GM21528 (cell line): ENCODE results near the gene SDCBP2.
"Not testable (repeated sequence)": the region's sequence is repeated elsewhere in the genome, so short reads cannot be mapped to it uniquely, and the experiment has no call there.

Experiments
- ATAC-seq: cut with Tn5 transposase; IDR thresholded peaks from one replicate; pipeline ENCODE4 v1.9.1; 2021; ENCODE audit warnings: mild to moderate bottlenecking, moderate library complexity; ENCODE audit not compliant: unreplicated experiment, low FRiP score

SDCBP2 gene

GRCh38 chr20:1360094-1360846 lies 31.3 kb upstream of the SDCBP2 start:
- ATAC-seq: no peak

- no peak for ATAC-seq
Measured at GRCh38 chr20:1357921-1358671, 29.2 kb upstream of the SDCBP2 start.

- ATAC-seq: no peak
Measured at GRCh38 chr20:1353956-1354355, 25.0 kb upstream of the SDCBP2 start.

GRCh38 chr20:1346315-1346969 lies 17.5 kb upstream of the SDCBP2 start:
- ATAC-seq: no peak

- no peak for ATAC-seq
Measured at GRCh38 chr20:1345756-1346093, 16.8 kb upstream of the SDCBP2 start.

GRCh38 chr20:1345030-1345755 lies 16.3 kb upstream of the SDCBP2 start:
- no peak for ATAC-seq

GRCh38 chr20:1343446-1344124 lies 14.6 kb upstream of the SDCBP2 start:
- not testable (repeated sequence) for ATAC-seq

- no peak for ATAC-seq
Measured at GRCh38 chr20:1341561-1342265, 12.8 kb upstream of the SDCBP2 start.

- no peak for ATAC-seq
Measured at GRCh38 chr20:1338801-1339200, 9.9 kb upstream of the SDCBP2 start.

GRCh38 chr20:1338096-1338495 lies 9.2 kb upstream of the SDCBP2 start:
- no peak for ATAC-seq

GRCh38 chr20:1337441-1337840 lies 8.5 kb upstream of the SDCBP2 start:
- ATAC-seq: no peak

- ATAC-seq: no peak
Measured at GRCh38 chr20:1336699-1337367, 7.9 kb upstream of the SDCBP2 start.

GRCh38 chr20:1335961-1336698 lies 7.2 kb upstream of the SDCBP2 start:
- ATAC-seq: no peak

GRCh38 chr20:1334761-1335160 lies 5.8 kb upstream of the SDCBP2 start:
- no peak for ATAC-seq

GRCh38 chr20:1334370-1334731 lies 5.4 kb upstream of the SDCBP2 start:
- no peak for ATAC-seq

- ATAC-seq: no peak
Measured at GRCh38 chr20:1333462-1334369, 4.8 kb upstream of the SDCBP2 start.

- no peak for ATAC-seq
Measured at GRCh38 chr20:1332749-1333300, 3.9 kb upstream of the SDCBP2 start.
